ENCODE results near the gene VEGFA. TPM values are rescaled to one million over a fixed set of nuclear protein-coding genes. Genes with fewer than 3 reads are reported as not detected.

VEGFA gene
- polyA plus RNA-seq, 1 donor from 2014 or later: 7.3 TPM

- Histone ChIP-seq H3K9me2 (ENCODE audit: insufficient read depth, low read length) (no peaks in the 10 kb centered on the region), H3K9me3 (ENCODE audit: low read length) (no peaks in the 10 kb centered on the region), H3K9ac (ENCODE audit: low read length) (no peak overlapping the region), H3K27ac (ENCODE audit: low read length) (no peak overlapping the region), H3K27me3 (ENCODE audit: insufficient read depth, low read depth, low read length) (no peaks in the 10 kb centered on the region), H2AFZ (ENCODE audit: low read depth, low read length) (no peak overlapping the region), H3K36me3 (ENCODE audit: insufficient read depth, low read length) (no peaks in the 10 kb centered on the region), H3K79me2 (replicated peaks; ENCODE audit: insufficient read depth, low read length) (no peaks in the 10 kb centered on the region), H3K4me2 (ENCODE audit: low read length) (no peak overlapping the region), H4K20me1 (ENCODE audit: insufficient read depth) (no peaks in the 10 kb centered on the region), H3F3A (ENCODE audit: insufficient read depth, low read length, poor library complexity, severe bottlenecking) (no peaks in the 10 kb centered on the region), H3K4me3 (ENCODE audit: low read length) (no peak overlapping the region)
- TF ChIP-seq SMC3 (conservative IDR thresholded peaks at IDR 0.05; ENCODE audit: poor library complexity) (no peak), MXI1 (conservative IDR thresholded peaks at IDR 0.05; ENCODE audit: poor library complexity, severe bottlenecking) (no peak), TAF1 (IDR thresholded peaks at IDR 0.05; ENCODE audit: low read depth) (no peak), EP300 (conservative IDR thresholded peaks at IDR 0.05; ENCODE audit: poor library complexity, severe bottlenecking) (no peak), POLR2AphosphoS5 (IDR thresholded peaks at IDR 0.05) (no peak), REST (IDR thresholded peaks at IDR 0.05; ENCODE audit: borderline replicate concordance) (no peak), CTCF (IDR thresholded peaks at IDR 0.05; ENCODE audit: poor library complexity, severe bottlenecking) (no peak), RAD21 (conservative IDR thresholded peaks at IDR 0.05) (no peak), EZH2 (IDR thresholded peaks at IDR 0.05; ENCODE audit: borderline replicate concordance, insufficient read depth, low read length, poor library complexity, severe bottlenecking) (no peak)
Measured at GRCh38 chr6:43789447-43789846, 19.4 kb downstream of the VEGFA start.

GRCh38 chr6:43790031-43790430 is 20.0 kb downstream of the VEGFA start:
- TF ChIP-seq SMC3 (conservative IDR thresholded peaks at IDR 0.05; ENCODE audit: poor library complexity) (no peak), REST (IDR thresholded peaks at IDR 0.05; ENCODE audit: borderline replicate concordance) (no peak), EZH2 (IDR thresholded peaks at IDR 0.05; ENCODE audit: borderline replicate concordance, insufficient read depth, low read length, poor library complexity, severe bottlenecking) (no peak), RAD21 (conservative IDR thresholded peaks at IDR 0.05) (no peak), EP300 (conservative IDR thresholded peaks at IDR 0.05; ENCODE audit: poor library complexity, severe bottlenecking) (no peak)
- Histone ChIP-seq H4K20me1 (ENCODE audit: insufficient read depth) (no peaks in the 10 kb centered on the region), H3K9me2 (ENCODE audit: insufficient read depth, low read length) (no peaks in the 10 kb centered on the region), H3K4me3 (ENCODE audit: low read length) (no peak overlapping the region), H3F3A (ENCODE audit: insufficient read depth, low read length, poor library complexity, severe bottlenecking) (no peaks in the 10 kb centered on the region), H3K4me2 (ENCODE audit: low read length) (no peak overlapping the region), H3K9ac (ENCODE audit: low read length) (no peak overlapping the region), H3K27ac (ENCODE audit: low read length) (no peak overlapping the region), H3K79me2 (replicated peaks; ENCODE audit: insufficient read depth, low read length) (no peaks in the 10 kb centered on the region), H3K36me3 (ENCODE audit: insufficient read depth, low read length) (no peaks in the 10 kb centered on the region), H2AFZ (ENCODE audit: low read depth, low read length) (no peak overlapping the region), H3K9me3 (ENCODE audit: low read length) (no peaks in the 10 kb centered on the region), H3K27me3 (ENCODE audit: insufficient read depth, low read depth, low read length) (no peaks in the 10 kb centered on the region)

Measured in neural cell (in vitro differentiated cells).